Body of pancreas (tissue), 4 donors: ENCODE measurements around the gene CADPS.

Experiments used
- POLR2A ChIP-seq, 3 donors: fragments of 450-650 bp; IDR thresholded peaks; one replicate each; pipeline ENCODE4 v1.6.1; 2016; ENCODE audit warnings: antibody characterized with exemption in 3 of 3, mild to moderate bottlenecking in 2 of 3
- TF ChIP-seq, protein P1 (sequence below), 7 experiments: fragments of 450-650 bp in 4 of 7; fragments of 200-600 bp in 3 of 7; sonication (generic) in 3 of 7; IDR thresholded peaks; one replicate each; pipeline ENCODE4 v1.5.1; 2016 to 2019; ENCODE audit warnings: antibody characterized with exemption in 7 of 7

DNA sequence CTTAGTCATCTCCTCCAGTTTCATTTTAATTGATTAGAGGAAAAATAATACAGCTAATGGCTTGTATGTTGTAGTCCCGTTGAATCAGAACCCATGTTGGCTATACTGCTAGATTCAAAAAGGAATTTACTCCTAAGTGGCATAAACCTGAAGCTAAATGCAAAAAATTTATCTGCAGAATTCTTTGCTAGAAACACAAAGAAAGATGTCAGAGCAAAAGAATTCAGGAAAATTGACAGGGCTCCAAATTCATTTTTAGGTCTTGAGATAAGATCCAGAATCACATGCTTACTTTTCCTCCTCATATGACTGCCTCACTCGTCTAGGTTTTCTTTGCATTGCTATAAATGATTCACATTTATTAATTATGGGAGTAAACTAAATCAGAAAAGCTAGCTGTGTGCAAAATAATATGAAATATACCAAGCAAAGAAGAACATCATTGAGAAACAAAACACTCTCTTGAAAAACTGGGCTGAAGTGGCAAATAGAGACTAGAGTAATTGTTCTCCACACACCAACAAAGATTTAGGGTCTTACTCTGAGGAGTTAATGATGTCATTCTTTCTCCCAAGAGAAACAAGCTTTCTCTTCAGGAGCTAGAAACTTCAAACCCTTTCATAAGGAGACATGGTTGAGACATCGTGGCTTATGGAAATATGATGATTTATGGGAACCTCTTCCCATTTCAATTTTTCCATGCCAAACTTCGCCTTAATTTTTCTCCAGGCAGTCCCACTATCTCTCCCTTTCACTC lies 407.1 kb downstream of the CADPS start:
- TF ChIP-seq, protein P1, sequence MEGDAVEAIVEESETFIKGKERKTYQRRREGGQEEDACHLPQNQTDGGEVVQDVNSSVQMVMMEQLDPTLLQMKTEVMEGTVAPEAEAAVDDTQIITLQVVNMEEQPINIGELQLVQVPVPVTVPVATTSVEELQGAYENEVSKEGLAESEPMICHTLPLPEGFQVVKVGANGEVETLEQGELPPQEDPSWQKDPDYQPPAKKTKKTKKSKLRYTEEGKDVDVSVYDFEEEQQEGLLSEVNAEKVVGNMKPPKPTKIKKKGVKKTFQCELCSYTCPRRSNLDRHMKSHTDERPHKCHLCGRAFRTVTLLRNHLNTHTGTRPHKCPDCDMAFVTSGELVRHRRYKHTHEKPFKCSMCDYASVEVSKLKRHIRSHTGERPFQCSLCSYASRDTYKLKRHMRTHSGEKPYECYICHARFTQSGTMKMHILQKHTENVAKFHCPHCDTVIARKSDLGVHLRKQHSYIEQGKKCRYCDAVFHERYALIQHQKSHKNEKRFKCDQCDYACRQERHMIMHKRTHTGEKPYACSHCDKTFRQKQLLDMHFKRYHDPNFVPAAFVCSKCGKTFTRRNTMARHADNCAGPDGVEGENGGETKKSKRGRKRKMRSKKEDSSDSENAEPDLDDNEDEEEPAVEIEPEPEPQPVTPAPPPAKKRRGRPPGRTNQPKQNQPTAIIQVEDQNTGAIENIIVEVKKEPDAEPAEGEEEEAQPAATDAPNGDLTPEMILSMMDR (IDR thresholded peaks at IDR 0.05): no peak
- TF ChIP-seq POLR2A (IDR thresholded peaks at IDR 0.05): no peak
